Activated CD4-positive, alpha-beta memory T cell treated with anti-CD3 and anti-CD28 coated beads for 36 hours (primary cell): ENCODE results near the gene DMD. TPM values are rescaled to one million over a fixed set of nuclear protein-coding genes. Genes with fewer than 3 reads are reported as not detected.

Experiments used
- CTCF ChIA-PET: fragments of 350-600 bp; sonication (Branson Sonifier 250); formaldehyde crosslinking; loops from one replicate; lab custom pipeline; 2021; ENCODE audit warnings: antibody characterized with exemption, inconsistent platforms; lab: Charles Lee
- POLR2A ChIA-PET: fragments of 350-600 bp; sonication (Branson Sonifier 250); formaldehyde crosslinking; loops from one replicate; lab custom pipeline; 2021; ENCODE audit warnings: antibody characterized with exemption; lab: Charles Lee
- DNase-seq: peaks from one replicate; pipeline ENCODE4 v3.0.0-alpha.2; 2020
- H3K27ac Mint-ChIP-seq: one replicate; pipeline ENCODE4 v1.8.0; 2021; ENCODE audit warnings: mixed read lengths
- H3K27me3 Mint-ChIP-seq: one replicate; pipeline ENCODE4 v1.8.0; 2021; ENCODE audit warnings: mixed read lengths
- H3K36me3 Mint-ChIP-seq: one replicate; pipeline ENCODE4 v1.8.0; 2021; ENCODE audit warnings: mixed read lengths
- H3K4me1 Mint-ChIP-seq: one replicate; pipeline ENCODE4 v1.8.0; 2021; ENCODE audit warnings: low read depth, mixed read lengths
- H3K4me3 Mint-ChIP-seq: one replicate; pipeline ENCODE4 v1.8.0; 2021; ENCODE audit warnings: mild to moderate bottlenecking, mixed read lengths
- H3K9me3 Mint-ChIP-seq: one replicate; pipeline ENCODE4 v1.8.0; 2021; ENCODE audit warnings: mixed read lengths
- intact Hi-C: fragments of 100-400 bp; cut with micrococcal nuclease; formaldehyde crosslinking; loops from one replicate; pipeline ENCODE4 v1.15.1; 2023
- total RNA-seq, 2 experiments: library from RNA; stranded (reverse); gene quantifications; one replicate each; pipeline ENCODE4 v1.2.3, GENCODE V29; 2021

Gene DMD
- total RNA-seq, 2 experiments from 2014 or later, result 0.64 to 1.5 TPM

DNA sequence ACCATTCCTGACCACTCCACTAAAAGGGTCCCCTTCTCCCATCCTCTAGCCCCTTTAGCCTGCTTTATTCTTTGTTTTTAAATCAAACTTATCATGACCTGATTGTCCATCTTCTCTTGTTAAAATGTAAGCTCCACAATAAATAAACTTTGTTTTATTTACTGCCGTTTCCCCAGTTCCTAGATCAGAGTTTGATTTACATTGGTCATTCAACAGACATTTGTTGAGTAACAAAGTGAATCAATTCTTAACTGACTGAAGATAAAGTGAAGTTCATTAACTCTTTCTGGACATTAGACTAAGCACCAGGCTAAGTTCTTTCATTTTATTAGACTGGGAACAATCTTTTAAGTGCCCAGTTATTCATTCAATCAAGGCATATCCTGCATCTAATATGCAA lies 1876.4 kb downstream of the DMD start:
- intact Hi-C loops, result no loop called here
- no peak overlapping the region for H3K27ac Mint-ChIP-seq
- ChIA-PET POLR2A (no interaction called here), CTCF (no interaction called here)
- H3K36me3 Mint-ChIP-seq, result no peaks in the 10 kb centered on the region
- H3K4me1 Mint-ChIP-seq, result no peaks in the 10 kb centered on the region
- H3K9me3 Mint-ChIP-seq, result no peaks in the 10 kb centered on the region
- no peak overlapping the region for H3K4me3 Mint-ChIP-seq
- no peak for DNase-seq
- no peaks in the 10 kb centered on the region for H3K27me3 Mint-ChIP-seq

- Mint-ChIP-seq H3K4me1 (no peaks in the 10 kb centered on the region), H3K36me3 (no peaks in the 10 kb centered on the region), H3K27me3 (no peaks in the 10 kb centered on the region), H3K9me3 (no peaks in the 10 kb centered on the region), H3K4me3 (no peak overlapping the region), H3K27ac (no peak overlapping the region)
- no peak for DNase-seq
- CTCF ChIA-PET, result no interaction called here
- intact Hi-C loops, result no loop called here
- POLR2A ChIA-PET, result no interaction called here
Observed at GRCh38 chrX:31333165-31333831, 1878.1 kb downstream of the DMD start.

GRCh38 chrX:31331928-31332327 lies 1879.4 kb downstream of the DMD start:
- no peak overlapping the region for H3K4me3 Mint-ChIP-seq
- POLR2A ChIA-PET, result no interaction called here
- intact Hi-C loops, result no loop called here
- no peak for DNase-seq
- no peak overlapping the region for H3K27ac Mint-ChIP-seq
- H3K9me3 Mint-ChIP-seq, result no peaks in the 10 kb centered on the region
- no peaks in the 10 kb centered on the region for H3K27me3 Mint-ChIP-seq
- no peaks in the 10 kb centered on the region for H3K36me3 Mint-ChIP-seq
- no peaks in the 10 kb centered on the region for H3K4me1 Mint-ChIP-seq
- CTCF ChIA-PET, result no interaction called here

- no peaks in the 10 kb centered on the region for H3K4me1 Mint-ChIP-seq
- H3K27ac Mint-ChIP-seq, result no peak overlapping the region
- no peaks in the 10 kb centered on the region for H3K9me3 Mint-ChIP-seq
- ChIA-PET POLR2A (no interaction called here), CTCF (no interaction called here)
- DNase-seq, result no peak
- no peaks in the 10 kb centered on the region for H3K36me3 Mint-ChIP-seq
- H3K27me3 Mint-ChIP-seq, result no peaks in the 10 kb centered on the region
- no peak overlapping the region for H3K4me3 Mint-ChIP-seq
- intact Hi-C loops, result no loop called here
Observed at GRCh38 chrX:31331015-31331414, 1880.3 kb downstream of the DMD start.

- Mint-ChIP-seq H3K27ac (no peak overlapping the region), H3K27me3 (no peaks in the 10 kb centered on the region), H3K9me3 (no peaks in the 10 kb centered on the region), H3K36me3 (no peaks in the 10 kb centered on the region), H3K4me3 (no peak overlapping the region), H3K4me1 (no peaks in the 10 kb centered on the region)
- ChIA-PET POLR2A (no interaction called here), CTCF (no interaction called here)
- intact Hi-C loops, result no loop called here
- no peak for DNase-seq
Observed at GRCh38 chrX:31329298-31329697, 1882.1 kb downstream of the DMD start.

GRCh38 chrX:31323658-31324057 lies 1887.7 kb downstream of the DMD start:
- Mint-ChIP-seq H3K4me1 (no peaks in the 10 kb centered on the region), H3K27ac (no peak overlapping the region), H3K36me3 (no peaks in the 10 kb centered on the region), H3K9me3 (no peaks in the 10 kb centered on the region), H3K27me3 (no peaks in the 10 kb centered on the region), H3K4me3 (no peak overlapping the region)
- CTCF ChIA-PET, result no interaction called here
- no peak for DNase-seq
- intact Hi-C loops, result no loop called here
- POLR2A ChIA-PET, result no interaction called here

GRCh38 chrX:31320740-31321139 lies 1890.6 kb downstream of the DMD start:
- no peak for DNase-seq
- POLR2A ChIA-PET, result no interaction called here
- Mint-ChIP-seq H3K27me3 (no peaks in the 10 kb centered on the region), H3K36me3 (no peaks in the 10 kb centered on the region), H3K27ac (no peak overlapping the region), H3K9me3 (no peaks in the 10 kb centered on the region), H3K4me1 (no peaks in the 10 kb centered on the region), H3K4me3 (no peak overlapping the region)
- intact Hi-C loops, result no loop called here
- CTCF ChIA-PET, result no interaction called here

- no peak overlapping the region for H3K27ac Mint-ChIP-seq
- ChIA-PET CTCF (no interaction called here), POLR2A (no interaction called here)
- no peak for DNase-seq
- H3K36me3 Mint-ChIP-seq, result no peaks in the 10 kb centered on the region
- no peaks in the 10 kb centered on the region for H3K4me1 Mint-ChIP-seq
- H3K4me3 Mint-ChIP-seq, result no peak overlapping the region
- intact Hi-C loops, result no loop called here
- no peaks in the 10 kb centered on the region for H3K27me3 Mint-ChIP-seq
- H3K9me3 Mint-ChIP-seq, result no peaks in the 10 kb centered on the region
Observed at GRCh38 chrX:31319586-31319985, 1891.8 kb downstream of the DMD start.

DNA sequence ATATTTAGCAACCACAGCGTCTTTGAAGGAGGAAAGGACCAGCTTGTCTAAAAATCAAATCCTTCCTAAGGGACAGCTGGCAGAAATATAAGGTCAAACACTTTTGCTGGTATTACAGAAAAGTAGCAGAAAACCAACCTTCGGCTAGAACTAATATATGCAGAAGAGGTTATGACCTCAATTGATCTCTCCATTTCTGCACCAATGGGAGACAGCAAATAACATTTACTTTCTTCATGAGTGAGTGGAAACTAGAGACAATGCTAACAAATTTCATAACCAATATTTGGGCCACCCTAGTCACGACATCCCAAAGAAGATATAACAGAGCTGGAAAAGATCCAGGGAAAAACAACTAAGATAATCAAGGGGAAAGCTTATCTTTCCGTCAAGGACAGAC lies 1892.5 kb downstream of the DMD start:
- DNase-seq, result no peak
- POLR2A ChIA-PET, result no interaction called here
- Mint-ChIP-seq H3K36me3 (no peaks in the 10 kb centered on the region), H3K27ac (no peak overlapping the region), H3K27me3 (no peaks in the 10 kb centered on the region), H3K4me3 (no peak overlapping the region), H3K9me3 (no peaks in the 10 kb centered on the region), H3K4me1 (no peaks in the 10 kb centered on the region)
- intact Hi-C loops, result no loop called here
- CTCF ChIA-PET, result no interaction called here

- H3K4me1 Mint-ChIP-seq, result no peaks in the 10 kb centered on the region
- no peak for DNase-seq
- H3K4me3 Mint-ChIP-seq, result no peak overlapping the region
- H3K36me3 Mint-ChIP-seq, result no peaks in the 10 kb centered on the region
- no peaks in the 10 kb centered on the region for H3K27me3 Mint-ChIP-seq
- no peak overlapping the region for H3K27ac Mint-ChIP-seq
- H3K9me3 Mint-ChIP-seq, result no peaks in the 10 kb centered on the region
- POLR2A ChIA-PET, result interaction anchor here (0.6 kb wide), 1 partner anchor 10 kb away, joined by 4 read pairs; no protein-coding TSS in a partner anchor
- CTCF ChIA-PET, result no interaction called here
- intact Hi-C loops, result no loop called here
Observed at GRCh38 chrX:31316340-31316991, 1894.9 kb downstream of the DMD start.

DNA sequence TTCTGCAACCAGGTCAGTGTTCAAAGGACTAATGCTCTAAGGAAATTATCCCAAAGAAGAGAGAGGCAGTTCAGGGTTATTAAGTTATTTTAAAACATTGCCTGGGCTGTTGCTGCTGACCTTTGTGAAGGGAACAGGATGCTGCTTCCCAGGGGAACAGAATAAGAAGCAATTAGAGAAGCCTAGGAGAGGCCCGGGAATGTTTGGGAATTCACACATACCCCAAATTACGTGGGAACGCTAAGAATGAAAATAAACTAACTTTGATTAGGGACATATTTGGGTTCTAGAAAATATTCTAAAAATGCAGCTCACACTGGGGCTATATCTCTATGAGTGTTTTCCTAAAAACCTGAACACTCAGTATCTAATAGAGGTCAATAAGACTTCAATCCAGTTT lies 1896.4 kb downstream of the DMD start:
- intact Hi-C loops, result no loop called here

GRCh38 chrX:31307952-31308351 lies 1903.4 kb downstream of the DMD start:
- DNase-seq, result no peak
- H3K27me3 Mint-ChIP-seq, result no peaks in the 10 kb centered on the region
- no peaks in the 10 kb centered on the region for H3K4me1 Mint-ChIP-seq
- ChIA-PET POLR2A (no interaction called here), CTCF (no interaction called here)
- no peak overlapping the region for H3K4me3 Mint-ChIP-seq
- no peaks in the 10 kb centered on the region for H3K36me3 Mint-ChIP-seq
- no peak overlapping the region for H3K27ac Mint-ChIP-seq
- H3K9me3 Mint-ChIP-seq, result no peaks in the 10 kb centered on the region
- intact Hi-C loops, result no loop called here

More for the DNA sequence above, 1896.4 kb downstream of the DMD start:
- H3K27ac Mint-ChIP-seq, result no peak overlapping the region
- H3K27me3 Mint-ChIP-seq, result no peaks in the 10 kb centered on the region
- DNase-seq, result no peak
- POLR2A ChIA-PET, result no interaction called here
- no peaks in the 10 kb centered on the region for H3K9me3 Mint-ChIP-seq
- CTCF ChIA-PET, result no interaction called here
- H3K4me1 Mint-ChIP-seq, result no peaks in the 10 kb centered on the region
- no peaks in the 10 kb centered on the region for H3K36me3 Mint-ChIP-seq
- no peak overlapping the region for H3K4me3 Mint-ChIP-seq

- Mint-ChIP-seq H3K27ac (no peak overlapping the region), H3K4me3 (no peak overlapping the region), H3K9me3 (peaks cover 4% of the 10 kb centered on the region), H3K27me3 (no peaks in the 10 kb centered on the region), H3K36me3 (no peaks in the 10 kb centered on the region), H3K4me1 (no peaks in the 10 kb centered on the region)
- ChIA-PET POLR2A (no interaction called here), CTCF (no interaction called here)
- no peak for DNase-seq
- intact Hi-C loops, result no loop called here
Observed at GRCh38 chrX:31302573-31303075, 1908.7 kb downstream of the DMD start.
